Stimulated activated naive CD8-positive, alpha-beta T cell treated with anti-CD3 and anti-CD28 coated beads, Interleukin-15, amount 100 ng/mL, for 72 hours (primary cell): ENCODE results near the gene GNA15.
A peak's percentile ranks its signal among the peaks of the same experiment; 100 is the strongest.

Experiments used
- ATAC-seq: fragments of 150-1000 bp; cut with Tn5 transposase; 2 replicates; pipeline ENCODE4 v1.10.0; 2021; ENCODE audit warnings: mild to moderate bottlenecking, moderate library complexity
- DNase-seq, 2 donors: peaks; one replicate each; pipeline ENCODE4 v3.0.0; 2021 to 2022
- H3K27ac Mint-ChIP-seq, 2 donors: one replicate each; pipeline ENCODE4 v1.8.0; 2022; ENCODE audit warnings: mild to moderate bottlenecking in 2 of 2, mixed read lengths in 2 of 2, moderate library complexity in 2 of 2
- H3K27me3 Mint-ChIP-seq: one replicate; pipeline ENCODE4 v1.8.0; 2022; ENCODE audit warnings: mixed read lengths
- H3K4me1 Mint-ChIP-seq: one replicate; pipeline ENCODE4 v1.8.0; 2022; ENCODE audit warnings: mild to moderate bottlenecking, mixed read lengths
- H3K4me3 Mint-ChIP-seq, 2 donors: one replicate each; pipeline ENCODE4 v1.8.0; 2022; ENCODE audit warnings: mild to moderate bottlenecking in 2 of 2, mixed read lengths in 2 of 2, moderate library complexity in 1 of 2
- H3K9me3 Mint-ChIP-seq, 2 donors: one replicate each; pipeline ENCODE4 v1.8.0; 2022; ENCODE audit warnings: mixed read lengths in 2 of 2

The GNA15 gene

DNA sequence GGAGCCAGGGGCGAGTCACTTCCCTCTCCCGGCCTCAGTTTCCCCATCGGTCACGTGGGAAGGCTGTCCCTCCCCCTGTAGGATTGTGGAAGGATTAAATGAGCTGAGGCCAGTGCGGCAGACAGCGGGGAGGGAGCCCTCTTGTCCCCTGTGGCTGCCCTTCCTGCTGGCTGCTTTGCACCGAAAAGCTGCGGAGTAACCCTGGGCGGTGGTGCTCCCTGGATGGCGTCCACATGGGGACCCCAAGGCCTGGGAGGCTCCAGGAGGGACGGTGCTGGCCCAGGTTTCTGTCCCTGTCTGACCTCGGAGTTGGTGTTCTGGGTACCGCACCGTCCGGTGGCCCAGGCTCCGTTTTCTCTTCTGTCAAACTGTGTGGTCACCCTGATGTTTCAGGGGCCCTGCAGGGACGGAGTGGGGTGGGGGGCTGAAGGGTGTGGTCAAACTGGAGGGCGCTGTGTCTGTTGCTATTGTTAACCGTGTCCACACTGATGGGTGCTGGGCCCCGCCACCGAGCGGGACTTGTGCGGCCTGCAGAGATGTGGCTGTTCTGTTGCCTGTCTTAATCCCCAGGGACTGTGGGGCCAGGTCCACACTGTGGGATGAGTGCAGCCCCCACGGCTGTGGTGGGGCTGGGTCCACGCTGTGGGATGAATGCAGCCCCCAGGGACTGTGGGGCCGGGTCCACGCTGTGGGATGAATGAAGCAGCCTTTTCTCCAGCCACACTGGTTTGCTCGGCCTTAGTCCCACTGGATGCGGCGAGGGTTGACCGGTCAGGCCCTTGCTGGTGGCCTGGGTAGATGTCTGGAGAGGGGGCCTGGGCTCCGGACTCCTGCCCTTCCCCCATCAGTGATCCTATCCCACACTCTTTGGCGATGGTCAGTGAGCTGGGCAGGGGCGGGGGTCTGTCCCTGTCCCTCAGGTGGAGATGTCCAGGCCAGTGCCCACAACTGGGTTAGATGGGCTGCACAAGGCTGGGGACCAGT lies 34.8 kb upstream of the GNA15 start:
- ATAC-seq: no peak
- Mint-ChIP-seq H3K9me3 (no peaks in the 10 kb centered on the region), H3K27ac (no peak overlapping the region), H3K27me3 (peaks cover 22% of the 10 kb centered on the region), H3K4me3 (no peak overlapping the region), H3K4me1 (peaks cover 53% of the 10 kb centered on the region)
- DNase-seq: no peak

DNA sequence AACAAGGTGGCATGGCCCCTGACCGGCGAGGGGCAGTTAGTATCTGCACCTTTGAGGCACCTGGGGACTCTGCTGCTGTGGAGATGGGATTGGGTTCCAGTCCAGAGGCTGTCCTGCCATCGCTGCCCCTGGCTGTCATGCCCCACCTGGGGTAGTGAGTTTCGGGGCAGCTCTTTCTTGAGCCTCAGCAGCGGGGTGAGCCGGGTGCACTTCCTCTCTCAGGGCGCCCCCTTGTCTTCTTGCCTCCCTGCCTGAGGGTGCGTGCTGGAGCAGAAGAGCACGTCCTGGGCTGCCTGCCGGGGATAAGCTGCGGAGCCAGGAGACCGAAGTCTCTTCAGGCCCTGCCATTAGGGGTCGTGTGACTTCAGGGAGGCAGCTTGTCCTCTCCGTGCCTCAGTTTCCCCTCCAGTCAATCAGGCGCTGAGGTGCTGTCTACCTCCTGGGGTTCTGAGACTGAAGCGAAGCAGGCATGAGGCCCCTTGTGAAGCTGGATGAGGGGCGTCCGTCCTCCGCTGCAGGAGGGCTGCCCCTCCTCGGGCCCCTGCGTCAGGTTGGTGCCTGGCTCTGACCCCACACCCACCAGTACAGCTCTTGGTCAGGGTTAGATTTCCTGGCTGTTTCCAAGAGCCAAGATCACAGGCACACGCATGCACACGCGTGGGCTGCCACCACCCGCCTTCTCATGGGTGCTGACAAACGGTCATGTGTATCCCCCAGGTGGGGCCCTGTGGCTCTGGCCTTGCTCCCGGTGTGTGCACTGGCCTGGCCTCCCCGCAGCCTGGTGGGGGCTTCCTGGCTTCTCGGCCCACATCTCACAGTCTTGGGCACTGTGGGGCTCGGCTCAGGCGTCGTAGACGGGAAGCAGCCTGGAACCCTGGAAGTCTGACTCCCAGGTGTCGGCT lies 33.3 kb upstream of the GNA15 start:
- Mint-ChIP-seq H3K4me1 (peaks cover 44% of the 10 kb centered on the region), H3K27me3 (peaks cover 17% of the 10 kb centered on the region)

DNA sequence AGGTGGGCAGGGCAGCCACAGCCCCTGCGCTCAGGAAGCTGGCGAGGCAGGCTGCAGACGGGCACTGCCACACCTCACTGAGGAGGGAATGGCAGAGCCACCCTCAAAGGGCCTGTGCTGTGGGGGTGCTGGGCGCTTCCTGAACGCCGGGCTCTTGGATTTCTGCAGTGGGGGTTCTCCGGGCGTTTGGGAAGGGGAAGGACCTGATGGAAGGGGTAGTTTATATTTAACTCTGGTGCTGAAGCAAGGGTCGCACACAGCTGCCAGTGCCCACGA lies 31.2 kb upstream of the GNA15 start:
- Mint-ChIP-seq H3K4me1 (peaks cover 28% of the 10 kb centered on the region), H3K27ac (no peak overlapping the region), H3K27me3 (peaks cover 9% of the 10 kb centered on the region), H3K9me3 (no peaks in the 10 kb centered on the region), H3K4me3 (no peak overlapping the region)
- DNase-seq (no peak), ATAC-seq (no peak)

More for the DNA sequence above, 33.3 kb upstream of the GNA15 start:
- no peaks in the 10 kb centered on the region for H3K9me3 Mint-ChIP-seq
- no peak overlapping the region for H3K4me3 Mint-ChIP-seq
- DNase-seq: no peak
- ATAC-seq: no peak
- no peak overlapping the region for H3K27ac Mint-ChIP-seq

DNA sequence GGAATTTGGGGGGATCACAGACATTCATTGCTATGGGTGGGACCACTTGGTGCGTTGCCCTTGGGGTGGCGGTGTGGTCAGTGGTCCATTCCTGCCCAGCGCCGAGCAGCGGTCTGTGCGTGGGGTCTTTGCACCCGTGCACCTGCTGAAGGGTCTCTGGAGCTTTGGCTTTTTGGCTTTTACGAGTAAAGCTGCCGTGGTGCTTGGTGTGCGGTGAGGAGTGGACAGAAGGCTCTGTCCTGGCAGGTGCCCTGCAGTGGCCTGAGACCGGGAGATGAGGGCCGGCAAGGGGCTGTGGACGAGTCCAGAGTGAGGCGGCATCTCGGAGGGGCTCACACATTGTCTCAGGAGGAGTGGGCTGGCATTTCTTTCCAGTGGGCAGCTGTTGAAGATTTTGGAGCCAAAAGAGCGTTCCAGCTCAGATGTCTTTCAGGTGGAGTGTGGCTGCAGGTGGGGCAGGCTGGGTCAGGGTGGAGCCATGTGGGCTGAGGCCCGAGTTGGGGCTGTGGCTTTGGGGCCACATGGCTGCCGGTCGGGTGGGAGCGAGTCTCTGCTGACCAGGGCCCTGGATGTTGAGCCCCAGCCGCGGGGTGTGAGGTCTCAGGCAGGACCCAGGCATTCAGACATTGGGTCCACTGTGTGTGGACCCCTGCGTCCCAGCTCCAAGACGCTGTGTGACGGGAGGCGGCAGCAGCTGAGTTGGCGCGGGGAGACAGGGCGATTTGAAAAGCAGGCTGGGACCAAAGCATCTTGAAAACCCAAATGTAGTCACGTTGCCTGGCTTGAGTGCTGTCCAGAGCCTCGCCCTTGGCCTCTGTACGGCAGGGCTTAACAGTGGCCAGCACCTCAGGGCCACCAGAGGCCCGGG lies 30.0 kb upstream of the GNA15 start:
- Mint-ChIP-seq H3K27me3 (peaks cover 7% of the 10 kb centered on the region), H3K27ac (no peak overlapping the region), H3K4me1 (peaks cover 24% of the 10 kb centered on the region), H3K9me3 (no peaks in the 10 kb centered on the region), H3K4me3 (no peak overlapping the region)
- ATAC-seq: no peak
- no peak for DNase-seq

DNA sequence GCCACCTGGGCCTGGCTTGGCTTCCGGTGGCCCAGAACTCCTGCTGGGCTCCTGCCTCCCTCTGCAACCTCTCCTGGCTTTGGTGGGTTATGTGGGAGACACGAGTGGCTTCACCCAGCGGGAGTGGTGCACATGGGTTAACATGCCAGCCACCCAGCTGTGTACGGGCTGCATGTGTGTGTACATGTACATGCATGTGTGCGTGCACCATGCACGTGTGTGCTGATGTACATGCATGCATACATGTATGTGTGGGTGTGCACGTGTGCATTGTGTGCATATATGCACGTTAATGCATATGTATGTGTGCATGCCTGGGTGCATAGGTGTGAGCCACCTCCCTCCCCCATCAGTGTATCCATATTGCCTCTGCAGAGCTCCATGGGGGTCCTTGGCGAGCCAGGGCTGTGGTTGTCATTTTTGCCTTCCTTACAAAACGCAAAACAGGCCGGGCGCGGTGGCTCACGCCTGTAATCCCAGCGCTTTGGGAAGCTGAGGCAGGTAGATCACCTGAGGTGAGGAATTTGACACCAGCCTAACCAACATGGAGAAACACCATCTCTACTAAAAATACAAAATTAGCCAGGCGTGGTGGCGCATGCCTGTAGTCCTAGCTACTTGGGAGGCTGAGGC lies 29.2 kb upstream of the GNA15 start:
- no peak for ATAC-seq
- Mint-ChIP-seq H3K4me1 (peaks cover 24% of the 10 kb centered on the region), H3K27ac (no peak overlapping the region), H3K4me3 (no peak overlapping the region), H3K9me3 (no peaks in the 10 kb centered on the region), H3K27me3 (no peaks in the 10 kb centered on the region)
- DNase-seq: no peak

DNA sequence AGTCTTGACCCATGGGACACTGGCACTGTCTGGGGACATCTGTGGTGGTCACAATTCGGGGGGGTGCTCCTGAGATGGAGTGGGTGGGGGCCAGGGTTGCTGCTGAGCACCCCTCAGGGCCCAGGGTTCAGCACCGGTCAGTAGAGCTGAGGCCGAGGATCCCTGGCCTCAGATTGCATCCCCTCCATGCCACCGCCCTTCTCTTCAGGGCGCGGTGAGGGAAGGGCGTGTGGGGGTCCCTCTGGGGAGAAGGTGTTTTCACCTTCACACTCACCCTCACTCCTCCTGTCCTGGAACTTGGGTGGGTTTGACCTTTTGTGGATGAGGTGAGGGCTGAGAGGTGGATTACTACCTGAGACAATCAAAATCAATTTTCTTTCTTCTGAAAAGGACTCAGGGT lies 28.2 kb upstream of the GNA15 start:
- ATAC-seq (no peak), DNase-seq (no peak)
- peaks cover 17% of the 10 kb centered on the region for H3K4me1 Mint-ChIP-seq
- H3K4me3 Mint-ChIP-seq: no peak overlapping the region
- no peaks in the 10 kb centered on the region for H3K9me3 Mint-ChIP-seq
- no peaks in the 10 kb centered on the region for H3K27me3 Mint-ChIP-seq
- H3K27ac Mint-ChIP-seq: no peak overlapping the region

DNA sequence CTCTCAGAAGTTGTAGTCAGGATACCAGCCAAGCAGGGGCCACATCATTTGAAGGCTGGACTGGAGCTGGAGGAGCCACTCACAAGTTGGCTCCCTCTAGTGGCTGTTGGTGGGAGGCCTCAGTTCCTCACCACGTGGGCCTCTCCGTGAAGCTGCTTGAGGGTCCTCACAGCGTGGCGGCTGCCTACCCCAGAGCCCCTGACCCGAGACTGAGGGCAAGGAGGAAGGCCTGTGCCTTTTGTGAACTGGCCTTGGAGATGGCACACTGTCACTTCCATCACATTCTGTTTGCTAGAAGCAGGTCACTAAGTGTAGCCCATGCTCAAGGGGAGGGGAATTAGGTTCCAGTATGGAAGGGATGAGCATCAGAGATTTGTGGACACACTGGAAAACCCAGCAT lies 27.1 kb upstream of the GNA15 start:
- no peaks in the 10 kb centered on the region for H3K27me3 Mint-ChIP-seq

DNA sequence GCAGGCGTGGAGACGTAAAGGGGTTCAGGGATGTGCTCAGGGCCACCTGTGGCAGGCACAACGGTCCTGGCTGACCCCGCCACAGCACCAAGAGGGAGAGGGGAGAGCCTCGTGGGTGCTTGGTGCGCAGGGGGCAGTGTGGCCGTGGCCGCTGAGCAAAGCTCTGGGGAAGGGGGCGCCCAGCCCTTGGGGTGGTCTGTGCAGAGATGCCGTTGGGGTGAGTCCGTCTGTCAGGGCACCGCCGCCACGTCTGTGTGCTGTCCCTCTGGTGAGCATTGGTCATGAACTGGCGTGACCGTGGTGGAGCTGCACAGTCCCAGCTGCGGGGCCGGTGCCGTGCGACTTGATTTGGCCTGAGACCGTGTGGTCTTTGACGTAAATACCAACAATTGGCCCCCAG lies 26.3 kb upstream of the GNA15 start:
- Mint-ChIP-seq H3K4me3 (no peak overlapping the region), H3K4me1 (peaks cover 6% of the 10 kb centered on the region), H3K9me3 (no peaks in the 10 kb centered on the region), H3K27me3 (no peaks in the 10 kb centered on the region), H3K27ac (no peak overlapping the region)
- DNase-seq: no peak
- no peak for ATAC-seq

More for the DNA sequence above, 27.1 kb upstream of the GNA15 start:
- H3K4me3 Mint-ChIP-seq: no peak overlapping the region
- ATAC-seq: peak; percentile 72
- H3K9me3 Mint-ChIP-seq: no peaks in the 10 kb centered on the region
- DNase-seq: peak; percentile 62 to 67
- H3K27ac Mint-ChIP-seq: peak overlapping the region in 1 of 2 donors; percentile 21
- peaks cover 13% of the 10 kb centered on the region for H3K4me1 Mint-ChIP-seq

DNA sequence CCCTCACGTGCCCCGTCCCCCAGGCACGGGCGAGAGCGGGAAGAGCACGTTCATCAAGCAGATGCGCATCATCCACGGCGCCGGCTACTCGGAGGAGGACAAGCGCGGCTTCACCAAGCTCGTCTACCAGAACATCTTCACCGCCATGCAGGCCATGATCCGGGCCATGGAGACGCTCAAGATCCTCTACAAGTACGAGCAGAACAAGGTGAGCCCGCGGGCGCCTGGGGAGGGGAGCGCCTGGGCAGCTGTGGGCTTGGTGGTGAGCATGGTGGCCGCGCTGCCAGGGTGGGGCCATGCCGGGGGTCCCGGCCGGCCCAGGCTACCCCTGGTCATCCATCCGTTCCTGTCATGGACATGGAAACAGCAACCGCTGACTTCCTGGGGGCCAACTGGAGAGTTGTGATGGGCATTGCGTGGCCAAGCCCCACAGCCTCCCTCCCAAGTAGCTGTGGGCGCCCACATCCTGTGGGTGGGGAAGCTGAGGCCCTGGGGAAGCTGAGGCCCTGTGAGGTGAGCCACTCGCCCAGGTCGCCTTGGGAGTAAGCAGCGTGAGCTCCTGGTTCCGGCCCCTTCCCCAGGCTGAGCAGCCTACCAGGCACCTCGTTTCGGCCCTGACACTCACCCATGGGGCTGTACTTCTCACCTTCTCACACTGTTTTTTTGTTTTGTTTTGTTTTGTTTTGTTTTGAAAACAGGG lies 25.6 kb upstream of the GNA15 start:
- Mint-ChIP-seq H3K9me3 (no peaks in the 10 kb centered on the region), H3K27ac (no peak overlapping the region), H3K4me3 (no peak overlapping the region), H3K27me3 (no peaks in the 10 kb centered on the region), H3K4me1 (peaks cover 6% of the 10 kb centered on the region)
- no peak for ATAC-seq
- DNase-seq: no peak

DNA sequence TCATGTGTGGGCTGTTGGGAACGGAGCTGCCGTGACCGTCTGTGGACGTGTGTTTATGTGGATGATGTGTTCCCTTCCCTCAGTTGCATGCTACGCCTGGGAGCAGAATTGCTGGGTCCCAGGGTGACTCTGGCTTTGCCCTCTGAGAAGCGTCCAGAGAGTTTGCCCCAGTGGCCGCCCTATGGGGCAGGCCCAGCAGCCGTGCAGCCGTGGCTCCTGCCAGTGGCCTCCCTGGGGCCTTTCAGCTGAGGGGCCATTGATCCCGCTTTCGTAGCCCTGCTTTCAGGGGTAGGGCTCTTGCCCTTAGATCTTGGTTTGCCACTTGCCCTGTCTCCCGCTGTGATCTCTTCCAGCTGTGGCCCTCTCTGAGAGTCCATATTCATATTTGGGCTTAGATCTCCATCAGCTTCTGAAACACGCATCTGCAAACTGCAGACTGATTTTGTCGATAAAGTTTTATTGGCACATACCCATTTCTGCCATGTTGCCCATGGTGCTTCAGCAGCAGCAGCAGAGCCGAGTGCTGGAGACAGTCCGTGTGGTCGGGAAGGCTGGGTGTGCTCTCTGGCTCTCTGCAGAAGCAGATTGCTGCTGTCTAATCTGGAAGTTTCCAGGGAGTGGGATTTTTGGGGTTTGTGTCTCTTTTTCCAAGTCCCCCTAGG lies 24.1 kb upstream of the GNA15 start:
- Mint-ChIP-seq H3K27me3 (no peaks in the 10 kb centered on the region), H3K4me1 (peaks cover 6% of the 10 kb centered on the region), H3K27ac (peak overlapping the region in 1 of 2 donors; percentile 33), H3K9me3 (no peaks in the 10 kb centered on the region), H3K4me3 (no peak overlapping the region)
- no peak for DNase-seq
- no peak for ATAC-seq

DNA sequence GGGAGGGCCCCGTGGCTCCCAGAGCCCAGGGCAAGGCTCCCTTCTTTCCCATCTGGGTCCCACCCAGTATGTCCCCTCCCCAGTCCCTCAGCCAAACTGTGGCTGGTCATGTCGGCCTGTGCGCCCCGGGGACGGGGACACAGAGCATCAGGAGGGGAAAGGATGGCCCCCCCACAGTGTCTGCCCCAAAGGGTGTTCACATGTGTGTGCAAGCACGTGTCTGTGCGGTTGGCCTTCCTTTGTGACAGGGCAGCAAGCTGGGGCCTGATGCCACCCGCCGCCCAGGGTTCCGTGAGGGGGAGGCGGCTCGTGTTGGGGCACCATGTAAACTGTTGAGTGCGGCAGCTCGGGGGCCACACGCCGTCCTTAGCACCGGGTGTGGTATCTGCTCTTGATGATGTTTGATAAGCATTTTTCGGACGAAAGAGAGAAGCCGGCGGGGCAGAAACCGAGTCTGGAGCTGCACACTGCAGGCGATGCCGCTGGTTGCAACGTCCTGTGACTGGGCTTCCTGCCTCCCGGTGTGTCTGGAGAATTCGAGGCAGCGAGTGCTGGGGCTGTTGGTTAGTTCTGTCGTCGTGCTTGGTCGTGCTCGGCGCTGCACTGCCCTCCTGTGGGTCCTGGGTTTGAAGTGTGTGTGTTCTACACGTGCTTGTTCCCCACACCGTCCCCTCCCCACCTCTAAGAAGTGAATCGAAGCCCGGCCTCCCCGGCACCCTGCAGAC lies 23.3 kb upstream of the GNA15 start:
- Mint-ChIP-seq H3K4me3 (no peak overlapping the region), H3K27me3 (no peaks in the 10 kb centered on the region), H3K27ac (no peak overlapping the region), H3K4me1 (peaks cover 6% of the 10 kb centered on the region), H3K9me3 (no peaks in the 10 kb centered on the region)
- ATAC-seq (no peak), DNase-seq (no peak)

DNA sequence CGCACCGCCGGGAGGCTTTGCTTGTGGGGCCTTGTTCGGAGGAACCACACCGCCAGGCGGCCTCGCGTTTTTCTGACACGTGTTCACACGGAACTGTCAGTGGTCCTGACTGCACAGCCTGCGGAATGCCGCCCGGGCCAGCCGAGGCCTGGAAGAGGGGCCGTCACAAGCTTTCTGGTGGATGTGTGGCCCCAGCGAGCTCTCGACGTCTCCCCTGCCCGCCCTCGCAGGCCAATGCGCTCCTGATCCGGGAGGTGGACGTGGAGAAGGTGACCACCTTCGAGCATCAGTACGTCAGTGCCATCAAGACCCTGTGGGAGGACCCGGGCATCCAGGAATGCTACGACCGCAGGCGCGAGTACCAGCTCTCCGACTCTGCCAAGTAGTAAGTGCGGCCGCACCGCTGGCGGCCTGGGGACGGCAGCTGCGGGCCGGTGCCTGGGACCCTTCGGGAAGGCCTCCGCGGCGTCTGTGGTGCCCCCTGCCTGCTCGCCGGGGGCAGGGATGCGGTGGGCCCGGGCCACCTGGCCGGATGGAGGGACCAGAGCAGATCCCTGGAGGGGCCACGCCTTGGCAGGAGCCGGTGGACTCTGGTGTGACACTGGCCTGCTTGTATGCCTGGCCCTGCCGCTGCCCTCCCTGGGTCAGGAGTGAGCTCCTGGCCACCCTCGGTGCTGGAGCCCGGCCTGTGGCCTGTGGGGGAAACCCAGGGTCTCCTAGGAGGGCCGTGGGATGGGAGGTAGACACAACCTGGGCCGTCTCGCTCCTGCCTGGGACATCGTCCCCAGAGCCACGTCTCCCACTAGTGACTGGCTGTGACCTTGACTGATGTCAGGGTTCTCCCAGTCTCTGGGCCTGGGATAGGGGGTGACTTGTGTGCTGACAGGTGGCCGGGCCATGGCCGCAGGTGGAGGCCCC lies 22.5 kb upstream of the GNA15 start:
- Mint-ChIP-seq H3K4me3 (no peak overlapping the region), H3K4me1 (peaks cover 6% of the 10 kb centered on the region), H3K9me3 (no peaks in the 10 kb centered on the region), H3K27ac (no peak overlapping the region), H3K27me3 (no peaks in the 10 kb centered on the region)
- ATAC-seq: no peak
- no peak for DNase-seq
